GM12872 (cell line): ENCODE results near the gene SEC63.

Experiments used
- CTCF ChIP-seq: IDR thresholded peaks from 3 replicates; pipeline ENCODE4 v1.5.1; 2011; ENCODE audit warnings: low read depth, mild to moderate bottlenecking, low read length, moderate library complexity; ENCODE audit not compliant: insufficient read depth

The SEC63 gene

GRCh38 chr6:107841275-107841670, 116.7 kb downstream of the SEC63 start:
- TF ChIP-seq CTCF: no peak

DNA sequence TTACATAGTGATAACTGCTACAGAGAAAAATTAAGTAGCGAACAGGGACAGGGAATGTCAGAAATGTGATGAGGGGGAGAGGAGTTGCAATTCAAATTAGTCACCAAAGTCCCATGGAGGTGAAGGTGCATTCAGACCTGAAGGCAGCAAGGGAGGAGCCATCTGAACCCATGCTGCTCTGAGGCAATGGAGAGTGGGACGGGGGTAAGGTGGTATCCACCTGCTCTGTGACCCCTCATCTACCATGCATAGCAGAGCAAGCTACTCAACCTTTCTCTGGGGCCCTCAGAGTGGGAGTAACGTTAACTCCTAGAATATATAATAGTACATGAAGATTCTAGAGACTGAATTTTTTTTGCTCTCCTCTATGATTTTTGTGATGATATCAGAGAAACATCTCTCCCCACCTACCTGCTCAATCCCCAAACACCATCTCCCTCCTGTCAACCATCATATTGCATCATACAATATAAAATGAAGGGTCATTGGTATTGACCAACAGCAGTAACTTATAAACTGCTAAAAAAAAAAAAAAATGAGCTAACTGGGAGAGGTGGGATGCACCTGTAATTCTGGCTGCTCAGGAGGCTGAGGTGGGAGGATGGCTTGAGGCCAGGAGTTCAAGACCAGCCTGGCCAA, 117.3 kb downstream of the SEC63 start:
- no peak for TF ChIP-seq CTCF

- TF ChIP-seq CTCF: no peak
Measured at GRCh38 chr6:107833136-107833535, 124.9 kb downstream of the SEC63 start.

- TF ChIP-seq CTCF: no peak
Measured at GRCh38 chr6:107832151-107833056, 125.6 kb downstream of the SEC63 start.

DNA sequence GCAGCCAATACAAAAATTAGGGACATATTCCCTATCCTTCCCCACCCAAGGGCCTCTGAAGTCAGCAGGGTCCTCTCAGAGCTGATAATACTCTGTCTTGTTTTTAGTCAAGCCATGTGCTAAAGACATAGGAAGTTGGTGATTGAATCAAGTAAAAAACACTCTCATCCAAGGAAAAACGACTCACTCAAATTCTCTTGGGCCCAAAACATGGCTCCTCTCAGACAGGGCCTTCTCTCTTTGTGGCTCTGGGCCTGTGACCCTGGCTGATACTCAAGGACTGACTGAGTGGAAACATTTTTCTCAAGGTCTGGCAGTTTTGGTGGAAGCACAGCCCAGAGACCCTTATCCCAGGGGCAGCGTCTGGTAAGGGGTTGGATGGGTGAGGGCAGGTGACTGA, 127.9 kb downstream of the SEC63 start:
- TF ChIP-seq CTCF: no peak

- no peak for TF ChIP-seq CTCF
Measured at GRCh38 chr6:107827541-107827940, 130.5 kb downstream of the SEC63 start.

DNA sequence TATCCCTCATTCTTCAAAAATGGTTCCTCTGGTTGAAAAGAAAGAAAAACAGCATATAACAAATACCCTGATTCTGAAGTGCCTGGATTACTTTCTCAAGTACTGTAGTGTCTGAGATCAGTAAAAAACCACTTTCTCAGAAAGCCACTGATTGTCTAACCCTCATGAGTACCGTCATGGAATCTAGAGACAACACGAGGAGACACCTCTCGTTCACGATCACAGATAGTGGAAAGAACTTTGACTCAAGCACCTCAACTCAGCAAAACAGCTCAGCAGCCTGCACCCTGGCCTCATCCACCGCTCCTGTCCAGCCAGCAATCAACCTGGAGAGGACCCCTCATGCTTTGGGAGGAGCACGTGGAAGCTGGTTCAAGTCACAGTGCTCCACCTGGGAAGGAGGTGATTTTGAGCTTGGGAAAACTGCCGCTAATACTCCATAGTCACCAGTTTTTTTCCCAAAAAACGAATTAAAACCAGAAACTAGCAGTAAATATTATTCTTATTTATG, 134.9 kb downstream of the SEC63 start:
- no peak for TF ChIP-seq CTCF
